ENCODE results near the gene TMEM229B. TPM values are rescaled to one million over a fixed set of nuclear protein-coding genes. Genes with fewer than 3 reads are reported as not detected.

The TMEM229B gene
- total RNA-seq, 3 donors from 2014 or later (not counting 1 experiment from before 2014, with no cell fraction given) = 28.3 to 51.3 (median 49.9) TPM

DNA sequence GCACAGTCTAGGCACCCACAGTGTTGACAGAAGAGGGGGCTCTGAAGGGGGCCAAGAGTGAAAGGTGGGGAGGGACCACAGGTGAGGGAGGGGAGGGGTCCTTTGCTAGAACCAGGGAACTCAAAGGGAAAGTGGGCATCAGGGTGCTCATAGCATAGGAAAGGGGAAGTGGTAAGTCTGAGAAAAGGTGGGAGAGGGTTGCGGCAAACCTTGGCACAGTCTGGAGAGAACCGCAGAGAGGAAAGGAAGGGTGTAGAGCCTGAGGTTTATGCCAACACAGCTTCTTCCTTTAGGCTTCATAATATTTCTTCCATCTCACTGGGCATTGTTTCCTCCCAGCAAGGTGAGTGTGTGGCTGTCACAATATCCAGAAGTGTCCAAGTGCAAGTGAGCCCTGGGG is 65.1 kb downstream of the TMEM229B start:
- ATAC-seq (no peak), DNase-seq (no peak)
- no peak overlapping the region for H3K4me3 ChIP-seq (ENCODE audit: low read length)
- H3K36me3 Mint-ChIP-seq = no peaks in the 10 kb centered on the region
- no peaks in the 10 kb centered on the region for H3K4me1 Mint-ChIP-seq
- 0% methylated on average over 2 of the region's 2 CpGs for WGBS (ENCODE audit: insufficient coverage)
- H3K4me3 Mint-ChIP-seq = no peak overlapping the region
- H3K27ac Mint-ChIP-seq = no peak overlapping the region
- no peaks in the 10 kb centered on the region for H3K9me3 ChIP-seq (ENCODE audit: control insufficient read depth, insufficient read depth, low read length)
- H3K27ac ChIP-seq (ENCODE audit: low read length) = no peak overlapping the region
- no peaks in the 10 kb centered on the region for H3K36me3 ChIP-seq (ENCODE audit: control insufficient read depth, insufficient read depth, low read length)
- H3K9me3 Mint-ChIP-seq = no peaks in the 10 kb centered on the region
- peaks cover 15 to 19% of the 10 kb centered on the region in 2 donors for H3K27me3 Mint-ChIP-seq (ENCODE audit: low read depth in 2 of 2)
- TF ChIP-seq CTCF (IDR thresholded peaks at IDR 0.05) = no peak
- no peaks in the 10 kb centered on the region for H3K27me3 ChIP-seq (ENCODE audit: control insufficient read depth, insufficient read depth, low read length)
- H3K4me1 ChIP-seq (ENCODE audit: control insufficient read depth, insufficient read depth, low read length) = peaks cover 6% of the 10 kb centered on the region
- intact Hi-C loops (cut with micrococcal nuclease) = no loop called here

DNA sequence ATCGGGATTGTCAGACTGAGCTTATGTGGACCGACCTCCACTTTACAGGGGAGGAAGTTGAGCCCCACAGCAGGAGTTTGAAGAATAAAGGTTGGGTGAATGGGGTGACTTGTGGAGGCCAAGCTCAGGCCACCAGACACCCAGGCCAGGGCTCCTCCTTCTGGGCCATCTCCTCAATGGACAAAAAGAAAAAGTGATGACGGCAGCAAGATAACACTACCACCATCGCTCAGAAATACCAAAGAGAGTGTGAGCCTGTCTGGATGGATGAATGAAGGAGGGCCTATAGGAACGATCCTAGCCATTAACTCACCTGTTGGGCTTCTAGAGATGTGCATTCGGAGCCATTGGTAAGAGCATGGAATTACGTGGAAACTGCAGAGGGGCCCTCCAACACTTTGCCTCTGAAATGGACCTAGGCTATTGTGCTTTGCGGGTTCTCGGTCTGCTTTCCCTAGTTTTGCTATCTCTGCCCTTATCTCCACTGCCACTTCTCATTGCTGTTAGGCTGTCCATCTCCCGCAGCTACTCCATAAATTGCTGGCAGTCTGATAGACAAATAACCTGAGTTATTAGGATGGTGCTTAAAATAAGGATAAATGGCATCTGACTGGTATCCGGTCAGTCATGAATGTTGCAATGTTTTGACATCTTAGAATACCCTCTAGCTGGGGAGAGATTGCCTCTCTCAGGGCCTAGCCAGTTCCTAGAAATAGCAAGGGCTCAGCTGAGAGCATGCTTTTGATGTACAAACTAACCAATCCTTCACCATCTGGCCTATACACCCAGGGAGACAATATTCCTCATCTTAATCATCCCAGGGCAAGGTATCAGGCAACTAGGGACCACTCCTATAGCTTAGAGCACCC is 66.9 kb downstream of the TMEM229B start:
- 91% methylated on average over 10 of the region's 11 CpGs for WGBS (ENCODE audit: insufficient coverage)
- Histone ChIP-seq H3K27ac (ENCODE audit: low read length) (no peak overlapping the region), H3K27me3 (ENCODE audit: control insufficient read depth, insufficient read depth, low read length) (no peaks in the 10 kb centered on the region), H3K9me3 (ENCODE audit: control insufficient read depth, insufficient read depth, low read length) (no peaks in the 10 kb centered on the region), H3K4me3 (ENCODE audit: low read length) (no peak overlapping the region), H3K4me1 (ENCODE audit: control insufficient read depth, insufficient read depth, low read length) (no peaks in the 10 kb centered on the region), H3K36me3 (ENCODE audit: control insufficient read depth, insufficient read depth, low read length) (no peaks in the 10 kb centered on the region)
- H3K27ac Mint-ChIP-seq = no peak overlapping the region
- H3K36me3 Mint-ChIP-seq = no peaks in the 10 kb centered on the region
- TF ChIP-seq CTCF (IDR thresholded peaks at IDR 0.05) = no peak
- H3K4me3 Mint-ChIP-seq = no peak overlapping the region
- no peak for ATAC-seq
- no peak for DNase-seq
- H3K9me3 Mint-ChIP-seq = no peaks in the 10 kb centered on the region
- intact Hi-C loops (cut with micrococcal nuclease) = no loop called here
- H3K4me1 Mint-ChIP-seq = no peaks in the 10 kb centered on the region
- peaks cover 15 to 19% of the 10 kb centered on the region in 2 donors for H3K27me3 Mint-ChIP-seq (ENCODE audit: low read depth in 2 of 2)

Other genes with a start within 250 kb of the TMEM229B start
- gene PALS1, start 247.3 kb downstream of the TMEM229B start, total RNA-seq = 1 to 10 TPM; 4.3 to 7.3 (median 6.5) TPM
- gene ATP6V1D, start 128.9 kb downstream of the TMEM229B start, total RNA-seq = 10 to 100 TPM; 61.9 to 77.5 (median 70.0) TPM
- gene EIF2S1, start 128.4 kb downstream of the TMEM229B start, total RNA-seq = 10 to 100 TPM; 31.6 to 37.7 (median 33.2) TPM
- not detected for gene PLEK2, start 76.6 kb downstream of the TMEM229B start, total RNA-seq
- gene PLEKHH1, start 44.6 kb upstream of the TMEM229B start, total RNA-seq = not detected
- gene PIGH, start 111.5 kb upstream of the TMEM229B start, total RNA-seq = 10 to 100 TPM; 50.9 to 56.0 (median 54.5) TPM
- gene ARG2, start 131.2 kb upstream of the TMEM229B start, total RNA-seq = 1 to 10 TPM; 1.2 to 7.4 (median 1.4) TPM
- 10 to 100 TPM; 47.5 to 77.1 (median 57.9) TPM for gene VTI1B, start 185.9 kb upstream of the TMEM229B start, total RNA-seq
- gene RDH11, start 207.0 kb upstream of the TMEM229B start, total RNA-seq = 10 to 100 TPM; 26.5 to 37.4 (median 33.6) TPM
- gene RDH12, start 213.2 kb upstream of the TMEM229B start, total RNA-seq = not detected

All from natural killer cell (primary cell).